ENCODE results near the gene MRGPRX3.
A peak's percentile ranks its signal among the peaks of the same experiment; 100 is the strongest.

MRGPRX3 gene

DNA sequence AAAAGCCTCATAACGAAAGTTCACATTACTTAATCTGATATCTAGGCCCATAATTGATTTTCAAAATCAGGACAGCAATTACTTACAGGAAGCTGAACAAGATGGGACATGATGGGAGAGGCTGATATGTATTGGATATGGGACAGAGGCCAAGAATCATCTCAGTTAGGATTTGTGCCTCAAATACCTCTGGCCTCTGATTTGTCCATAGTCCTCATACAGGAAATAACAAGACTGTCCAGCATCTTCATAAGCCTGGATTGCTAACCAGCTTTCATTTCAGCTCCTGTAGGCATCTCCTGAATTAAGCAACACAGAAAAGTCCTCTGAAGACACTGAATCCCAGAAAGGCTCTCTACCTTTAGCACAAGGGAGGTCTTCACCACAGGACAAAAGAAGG is 36.0 kb downstream of the MRGPRX3 start:
- no peak for DNase-seq (ENCODE audit: low read depth)
- no peak overlapping the region for H3K4me3 ChIP-seq (replicated peaks; ENCODE audit: low read depth, low read length)
- TF ChIP-seq, protein P1, sequence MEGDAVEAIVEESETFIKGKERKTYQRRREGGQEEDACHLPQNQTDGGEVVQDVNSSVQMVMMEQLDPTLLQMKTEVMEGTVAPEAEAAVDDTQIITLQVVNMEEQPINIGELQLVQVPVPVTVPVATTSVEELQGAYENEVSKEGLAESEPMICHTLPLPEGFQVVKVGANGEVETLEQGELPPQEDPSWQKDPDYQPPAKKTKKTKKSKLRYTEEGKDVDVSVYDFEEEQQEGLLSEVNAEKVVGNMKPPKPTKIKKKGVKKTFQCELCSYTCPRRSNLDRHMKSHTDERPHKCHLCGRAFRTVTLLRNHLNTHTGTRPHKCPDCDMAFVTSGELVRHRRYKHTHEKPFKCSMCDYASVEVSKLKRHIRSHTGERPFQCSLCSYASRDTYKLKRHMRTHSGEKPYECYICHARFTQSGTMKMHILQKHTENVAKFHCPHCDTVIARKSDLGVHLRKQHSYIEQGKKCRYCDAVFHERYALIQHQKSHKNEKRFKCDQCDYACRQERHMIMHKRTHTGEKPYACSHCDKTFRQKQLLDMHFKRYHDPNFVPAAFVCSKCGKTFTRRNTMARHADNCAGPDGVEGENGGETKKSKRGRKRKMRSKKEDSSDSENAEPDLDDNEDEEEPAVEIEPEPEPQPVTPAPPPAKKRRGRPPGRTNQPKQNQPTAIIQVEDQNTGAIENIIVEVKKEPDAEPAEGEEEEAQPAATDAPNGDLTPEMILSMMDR (IDR thresholded peaks at IDR 0.05; ENCODE audit: low read length, missing control alignments) = no peak

DNA sequence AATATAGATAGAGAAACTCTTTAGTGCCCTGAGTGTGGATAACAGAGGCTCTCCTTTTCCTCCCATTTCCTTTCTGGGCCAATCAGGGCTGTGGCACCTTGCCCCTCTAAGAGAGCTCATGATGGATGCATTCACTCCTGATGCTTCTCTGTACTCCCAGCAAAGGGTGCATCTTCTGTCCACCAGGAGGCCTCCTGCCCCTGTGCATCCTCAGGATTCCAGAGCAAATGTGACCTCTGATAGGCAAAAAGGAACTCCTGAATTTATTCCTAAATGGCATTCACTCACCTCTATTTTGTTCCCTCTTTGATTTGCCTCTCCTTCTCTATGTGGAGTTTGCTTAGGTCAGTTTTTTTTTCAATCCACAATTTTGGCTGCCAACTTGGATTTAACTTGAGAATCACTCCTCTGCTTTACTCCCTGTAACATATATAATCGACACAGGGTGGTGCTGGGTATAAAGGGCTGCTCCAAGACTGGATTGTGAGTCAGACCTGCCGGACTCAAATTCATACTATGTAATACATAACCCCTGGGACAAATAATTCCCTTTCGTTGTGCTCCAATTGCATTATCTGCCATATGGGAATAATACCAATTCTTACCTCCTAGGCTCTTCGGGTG is 39.1 kb downstream of the MRGPRX3 start:
- TF ChIP-seq, protein P1 (IDR thresholded peaks at IDR 0.05; ENCODE audit: low read length, missing control alignments) = peak; percentile 59
- DNase-seq (ENCODE audit: low read depth) = peak; percentile 26
- H3K4me3 ChIP-seq (replicated peaks; ENCODE audit: low read depth, low read length) = no peak overlapping the region

DNA sequence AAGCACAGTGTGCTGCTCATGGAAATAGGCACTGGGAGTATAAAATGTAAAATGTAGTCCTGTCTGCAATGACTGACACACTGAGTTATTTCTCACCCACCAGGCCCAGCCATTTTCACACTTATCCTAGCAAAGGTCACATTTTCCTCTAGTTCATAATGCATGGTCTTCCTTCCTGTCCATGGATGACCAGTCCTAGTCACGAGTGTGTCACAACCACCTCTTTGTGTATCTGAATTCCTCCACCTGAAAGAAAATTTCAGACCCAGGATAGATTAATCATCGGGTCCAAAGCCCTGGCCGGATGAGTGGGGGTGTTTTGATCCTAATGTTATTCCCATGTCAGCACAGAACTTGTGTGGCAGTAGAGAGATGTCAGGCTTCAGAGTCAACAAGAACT is 40.3 kb downstream of the MRGPRX3 start, which contains the start of gene MRGPRX4:
MRGPRX4 (plus strand) TSS at position 172 of the 400 bp plus-strand sequence. CDS start 420 bp downstream, outside the sequence.
- DNase-seq (ENCODE audit: low read depth) = no peak
- H3K4me3 ChIP-seq (replicated peaks; ENCODE audit: low read depth, low read length) = no peak within 1 kb of the TSS
- TF ChIP-seq, protein P1 (IDR thresholded peaks at IDR 0.05; ENCODE audit: low read length, missing control alignments) = no peak

DNA sequence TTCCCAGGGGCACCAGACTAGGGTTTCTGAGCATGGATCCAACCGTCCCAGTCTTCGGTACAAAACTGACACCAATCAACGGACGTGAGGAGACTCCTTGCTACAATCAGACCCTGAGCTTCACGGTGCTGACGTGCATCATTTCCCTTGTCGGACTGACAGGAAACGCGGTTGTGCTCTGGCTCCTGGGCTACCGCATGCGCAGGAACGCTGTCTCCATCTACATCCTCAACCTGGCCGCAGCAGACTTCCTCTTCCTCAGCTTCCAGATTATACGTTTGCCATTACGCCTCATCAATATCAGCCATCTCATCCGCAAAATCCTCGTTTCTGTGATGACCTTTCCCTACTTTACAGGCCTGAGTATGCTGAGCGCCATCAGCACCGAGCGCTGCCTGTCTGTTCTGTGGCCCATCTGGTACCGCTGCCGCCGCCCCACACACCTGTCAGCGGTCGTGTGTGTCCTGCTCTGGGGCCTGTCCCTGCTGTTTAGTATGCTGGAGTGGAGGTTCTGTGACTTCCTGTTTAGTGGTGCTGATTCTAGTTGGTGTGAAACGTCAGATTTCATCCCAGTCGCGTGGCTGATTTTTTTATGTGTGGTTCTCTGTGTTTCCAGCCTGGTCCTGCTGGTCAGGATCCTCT is 41.0 kb downstream of the MRGPRX3 start:
- H3K4me3 ChIP-seq (replicated peaks; ENCODE audit: low read depth, low read length) = no peak overlapping the region
- TF ChIP-seq, protein P1 (IDR thresholded peaks at IDR 0.05; ENCODE audit: low read length, missing control alignments) = no peak
- DNase-seq (ENCODE audit: low read depth) = no peak
